ENCODE results near the gene FZR1. TPM values are rescaled to one million over a fixed set of nuclear protein-coding genes. Genes with fewer than 3 reads are reported as not detected.

The FZR1 gene
- polyA plus RNA-seq, 3 donors = 7.7 to 44.6 (median 9.4) TPM

DNA sequence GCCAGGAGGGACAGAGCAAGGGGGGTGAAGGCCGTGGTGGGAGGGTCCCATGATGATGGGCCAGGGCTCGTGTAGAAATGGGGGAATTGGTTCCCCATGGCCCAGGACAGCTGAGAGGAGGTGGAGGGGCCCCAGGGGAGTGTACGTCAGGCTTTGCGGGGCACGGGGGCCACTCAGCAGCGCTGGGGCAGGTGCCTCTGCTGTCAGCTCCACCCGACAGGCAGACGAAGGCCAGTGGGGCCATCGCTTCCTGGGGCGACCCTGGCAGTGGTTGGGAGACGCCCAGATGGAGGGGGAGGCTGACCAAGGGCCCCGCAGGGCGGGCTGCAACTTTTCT lies 31.0 kb downstream of the FZR1 start:
- Histone ChIP-seq H3K27me3 (ENCODE audit: control insufficient read depth in 2 of 2, insufficient read depth in 2 of 2, low read length in 2 of 2) (no peaks in the 10 kb centered on the region), H3K4me2 (replicated peaks; ENCODE audit: extremely low read depth, low read length, poor library complexity, severe bottlenecking) (no peak overlapping the region), H3K9ac (ENCODE audit: insufficient read depth, low read length, poor library complexity, severe bottlenecking) (no peak overlapping the region), H3K36me3 (replicated peaks in 1 of 2; ENCODE audit: control insufficient read depth in 1 of 2, insufficient read depth in 2 of 2, low read length in 2 of 2) (peaks cover 36 to 56% of the 10 kb centered on the region in 2 donors), H3K9me3 (replicated peaks in 1 of 2; ENCODE audit: control insufficient read depth in 1 of 2, insufficient read depth in 1 of 2, low read length in 2 of 2) (no peaks in the 10 kb centered on the region), H3K4me3 (replicated peaks in 1 of 3; ENCODE audit: low read depth in 2 of 3, low read length in 3 of 3) (no peak overlapping the region), H4K20me1 (ENCODE audit: insufficient read depth, low read length) (peaks cover 48% of the 10 kb centered on the region), H2AFZ (ENCODE audit: insufficient read depth, low read depth, low read length, poor library complexity, severe bottlenecking) (no peak overlapping the region), H3K4me1 (ENCODE audit: control insufficient read depth in 1 of 2, insufficient read depth in 2 of 2, low read length in 2 of 2) (peaks cover 0 to 5% of the 10 kb centered on the region in 2 donors), H3K79me2 (ENCODE audit: insufficient read depth, low read length) (no peaks in the 10 kb centered on the region), H3K27ac (ENCODE audit: low read depth in 1 of 2, low read length in 2 of 2) (peak overlapping the region; percentile 3 to 32)
- no peak for TF ChIP-seq CTCF (IDR thresholded peaks at IDR 0.05)
- intact Hi-C loops (cut with micrococcal nuclease) = no loop called here
- H3K27ac Mint-ChIP-seq = no peak overlapping the region
- 48% methylated on average over 12 of the region's 13 CpGs for WGBS (ENCODE audit: insufficient coverage)
- H3K4me3 Mint-ChIP-seq = no peak overlapping the region
- peaks cover 0 to 1% (median 0%) of the 10 kb centered on the region in 3 donors for H3K27me3 Mint-ChIP-seq (ENCODE audit: low read depth in 3 of 3)
- DNase-seq = no peak
- peaks cover 13% of the 10 kb centered on the region for H3K4me1 Mint-ChIP-seq
- peaks cover 35 to 60% of the 10 kb centered on the region in 2 donors for H3K36me3 Mint-ChIP-seq
- H3K9me3 Mint-ChIP-seq = peaks cover 0 to 5% (median 2%) of the 10 kb centered on the region in 7 donors

- H3K9me3 Mint-ChIP-seq = peaks cover 0 to 5% (median 2%) of the 10 kb centered on the region in 7 donors
- no peaks in the 10 kb centered on the region for H3K9me3 ChIP-seq (replicated peaks in 1 of 2; ENCODE audit: control insufficient read depth in 1 of 2, insufficient read depth in 1 of 2, low read length in 2 of 2)
- peaks cover 0 to 1% (median 0%) of the 10 kb centered on the region in 3 donors for H3K27me3 Mint-ChIP-seq (ENCODE audit: low read depth in 3 of 3)
- H3K4me1 Mint-ChIP-seq = peaks cover 13% of the 10 kb centered on the region
- peaks cover 30 to 57% of the 10 kb centered on the region in 2 donors for H3K36me3 Mint-ChIP-seq
- peaks cover 34 to 51% of the 10 kb centered on the region in 2 donors for H3K36me3 ChIP-seq (replicated peaks in 1 of 2; ENCODE audit: control insufficient read depth in 1 of 2, insufficient read depth in 2 of 2, low read length in 2 of 2)
- no peak overlapping the region for H3K4me3 ChIP-seq (replicated peaks in 1 of 3; ENCODE audit: low read depth in 2 of 3, low read length in 3 of 3)
- TF ChIP-seq CTCF (IDR thresholded peaks at IDR 0.05) = no peak
- intact Hi-C loops (cut with micrococcal nuclease) = no loop called here
- H2AFZ ChIP-seq (ENCODE audit: insufficient read depth, low read depth, low read length, poor library complexity, severe bottlenecking) = no peak overlapping the region
- peak overlapping the region; percentile 3 to 32 for H3K27ac ChIP-seq (ENCODE audit: low read depth in 1 of 2, low read length in 2 of 2)
- 84% methylated on average over 16 of the region's 22 CpGs for whole genome bisulfite sequencing (ENCODE audit: insufficient coverage)
- peaks cover 0 to 5% of the 10 kb centered on the region in 2 donors for H3K4me1 ChIP-seq (ENCODE audit: control insufficient read depth in 1 of 2, insufficient read depth in 2 of 2, low read length in 2 of 2)
- H3K79me2 ChIP-seq (ENCODE audit: insufficient read depth, low read length) = no peaks in the 10 kb centered on the region
- peak overlapping the region in 6 of 7 donors; percentile 15 to 77 (median 59) for H3K27ac Mint-ChIP-seq
- no peak overlapping the region for H3K4me2 ChIP-seq (replicated peaks; ENCODE audit: extremely low read depth, low read length, poor library complexity, severe bottlenecking)
- H4K20me1 ChIP-seq (ENCODE audit: insufficient read depth, low read length) = peaks cover 50% of the 10 kb centered on the region
- no peak overlapping the region for H3K4me3 Mint-ChIP-seq
- peak; percentile 27 to 63 (median 37) for DNase-seq
- no peaks in the 10 kb centered on the region for H3K27me3 ChIP-seq (ENCODE audit: control insufficient read depth in 2 of 2, insufficient read depth in 2 of 2, low read length in 2 of 2)
- no peak overlapping the region for H3K9ac ChIP-seq (ENCODE audit: insufficient read depth, low read length, poor library complexity, severe bottlenecking)
Measured at GRCh38 chr19:3537438-3538240, 31.5 kb downstream of the FZR1 start.

Measured in CD14-positive monocyte (primary cell).